Trophoblast cell (in vitro differentiated cells and primary cell): Measurements from ENCODE around the gene ARID3A.

Experiments used
- DNase-seq, 2 donors: peaks; one replicate each; pipeline ENCODE4 v3.0.0-alpha.2; 2016
- H2AFZ ChIP-seq: 2 replicates; pipeline ENCODE4 v1.6.1; 2013; ENCODE audit warnings: low read length, moderate library complexity, mild to moderate bottlenecking; ENCODE audit not compliant: insufficient read depth, poor library complexity
- H2AK5ac ChIP-seq: 2 replicates; pipeline ENCODE4 v1.6.1; 2013; ENCODE audit warnings: mild to moderate bottlenecking, low read length
- H2BK120ac ChIP-seq: 2 replicates; pipeline ENCODE4 v1.6.1; 2013; ENCODE audit warnings: low read length, mild to moderate bottlenecking, moderate library complexity; ENCODE audit not compliant: insufficient read depth, poor library complexity
- H2BK12ac ChIP-seq: 2 replicates; pipeline ENCODE4 v1.6.1; 2013; ENCODE audit warnings: mild to moderate bottlenecking, low read length, moderate library complexity
- H2BK5ac ChIP-seq: 2 replicates; pipeline ENCODE4 v1.6.1; 2013; ENCODE audit warnings: low read length, low read depth, moderate library complexity, mild to moderate bottlenecking; ENCODE audit not compliant: poor library complexity
- H3K14ac ChIP-seq: 2 replicates; pipeline ENCODE4 v1.6.1; 2013; ENCODE audit warnings: mild to moderate bottlenecking, low read length
- H3K18ac ChIP-seq: 2 replicates; pipeline ENCODE4 v1.6.1; 2013; ENCODE audit warnings: mild to moderate bottlenecking, low read length
- H3K23ac ChIP-seq: 2 replicates; pipeline ENCODE4 v1.6.1; 2013; ENCODE audit warnings: low read length
- H3K27ac ChIP-seq: 2 replicates; pipeline ENCODE4 v1.5.1; 2013; ENCODE audit warnings: low read depth, mild to moderate bottlenecking, inconsistent platforms, low read length, moderate library complexity
- H3K27me3 ChIP-seq: 2 replicates; pipeline ENCODE4 v1.6.1; 2013; ENCODE audit warnings: inconsistent platforms, mild to moderate bottlenecking, low read length, moderate library complexity; ENCODE audit not compliant: insufficient read depth
- H3K36me3 ChIP-seq, 2 experiments: 1 replicate in 1 of 2; 2 replicates in 1 of 2; pipeline ENCODE4 v1.6.1; 2013; ENCODE audit warnings: low read length in 2 of 2, mild to moderate bottlenecking in 2 of 2, moderate library complexity in 1 of 2; ENCODE audit not compliant: insufficient read depth in 2 of 2, control insufficient read depth in 1 of 2
- H3K4ac ChIP-seq: 2 replicates; pipeline ENCODE4 v1.6.1; 2013; ENCODE audit warnings: low read depth, mild to moderate bottlenecking, low read length, moderate library complexity
- H3K4me1 ChIP-seq, 2 experiments: 1 replicate in 1 of 2; 2 replicates in 1 of 2; pipeline ENCODE4 v1.6.1; 2013; ENCODE audit warnings: low read length in 2 of 2, mild to moderate bottlenecking in 2 of 2, moderate library complexity in 1 of 2; ENCODE audit not compliant: insufficient read depth in 2 of 2, control insufficient read depth in 1 of 2
- H3K4me2 ChIP-seq: 2 replicates; pipeline ENCODE4 v1.6.1; 2013; ENCODE audit warnings: inconsistent platforms, mild to moderate bottlenecking, low read length, moderate library complexity
- H3K4me3 ChIP-seq: 2 replicates; pipeline ENCODE4 v1.5.1; 2013; ENCODE audit warnings: mild to moderate bottlenecking, low read depth, low read length, inconsistent platforms
- H3K79me1 ChIP-seq: one replicate; pipeline ENCODE4 v1.6.1; 2013; ENCODE audit warnings: low read length
- H3K79me2 ChIP-seq: 2 replicates; pipeline ENCODE4 v1.6.1; 2013; ENCODE audit warnings: low read length, mild to moderate bottlenecking; ENCODE audit not compliant: control insufficient read depth, insufficient read depth, poor library complexity
- H3K9ac ChIP-seq: 2 replicates; pipeline ENCODE4 v1.6.1; 2013; ENCODE audit warnings: mild to moderate bottlenecking, low read length
- H3K9me3 ChIP-seq: 2 replicates; pipeline ENCODE4 v1.6.1; 2013; ENCODE audit warnings: low read depth, mild to moderate bottlenecking, control low read depth, inconsistent platforms, low read length; ENCODE audit not compliant: insufficient read depth
- H4K12ac ChIP-seq: 2 replicates; pipeline ENCODE4 v1.6.1; 2013; ENCODE audit warnings: low read depth, mild to moderate bottlenecking, low read length, moderate library complexity
- H4K8ac ChIP-seq: 2 replicates; pipeline ENCODE4 v1.6.1; 2013; ENCODE audit warnings: low read depth, mild to moderate bottlenecking, low read length, moderate library complexity
- H4K91ac ChIP-seq: one replicate; pipeline ENCODE4 v1.6.1; 2013; ENCODE audit warnings: low read depth, mild to moderate bottlenecking, low read length, moderate library complexity
- WGBS: extraction: QIAGEN DNeasy Blood & Tissue Kit; methylation state at CpG from one replicate; pipeline ENCODE4 v1.1.7; 2013; ENCODE audit warnings: missing lambda C conversion rate; ENCODE audit not compliant: insufficient read length, insufficient coverage; ENCODE audit errors: extremely low coverage; 5-methylcytosine and 5-hydroxymethylcytosine counted together

ARID3A gene

DNA sequence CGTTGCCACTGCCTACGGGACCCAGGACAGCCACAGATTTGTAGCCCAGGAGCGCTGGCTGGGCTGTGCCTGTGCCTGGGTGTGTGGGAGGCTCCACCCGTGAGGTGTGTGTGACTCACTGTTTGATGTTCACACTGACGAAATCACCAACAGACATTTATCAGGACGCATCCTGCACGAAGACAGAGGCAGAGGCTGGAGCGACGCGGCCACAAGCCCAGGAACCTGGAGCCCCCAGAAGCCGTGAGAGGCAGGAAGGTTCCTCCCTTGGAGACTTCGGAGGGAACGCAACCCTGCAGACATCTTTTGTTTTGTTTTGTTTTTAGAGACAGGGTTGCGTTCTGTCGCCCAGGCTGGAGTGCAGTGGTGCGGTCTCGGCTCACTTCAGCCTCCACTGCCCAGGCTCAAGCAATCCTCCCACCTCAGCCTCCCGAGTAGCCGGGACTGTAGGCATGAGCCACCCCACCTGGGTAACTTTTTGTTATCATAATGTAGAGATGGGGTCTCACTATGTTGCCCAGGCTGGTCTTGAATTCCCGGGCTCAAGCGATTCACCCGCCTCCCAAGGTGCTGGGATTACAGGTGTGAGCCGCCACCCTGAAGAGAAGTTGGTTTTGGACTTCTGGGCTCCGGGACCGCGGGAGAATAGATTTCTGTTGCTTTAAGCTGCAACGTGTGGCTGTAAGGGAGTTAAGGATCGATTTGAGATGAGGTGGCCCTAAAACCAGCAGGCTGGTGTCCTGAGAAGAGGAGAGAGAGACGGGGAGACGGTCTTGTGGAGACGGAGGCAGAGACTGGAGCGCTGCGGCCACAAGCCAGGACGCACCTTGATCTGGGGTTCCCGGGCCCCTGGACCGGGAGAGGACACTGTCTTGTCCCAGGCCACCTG, 33.4 kb downstream of the ARID3A start:
- WGBS = no CpG with 5 or more reads among the region's 36 CpGs
- Histone ChIP-seq H2AFZ (no peak overlapping the region), H2AK5ac (peak overlapping the region; percentile 3), H3K4me2 (no peak overlapping the region), H3K27me3 (no peaks in the 10 kb centered on the region), H3K18ac (peak overlapping the region; percentile 36), H4K91ac (peak overlapping the region; percentile 8), H2BK120ac (peak overlapping the region; percentile 39), H3K9me3 (no peaks in the 10 kb centered on the region), H2BK12ac (peak overlapping the region; percentile 21), H3K14ac (peak overlapping the region; percentile 11), H3K79me1 (peaks cover 47% of the 10 kb centered on the region), H3K27ac (peak overlapping the region; percentile 42), H3K4ac (peak overlapping the region; percentile 63), H3K36me3 (peaks cover 51 to 56% of the 10 kb centered on the region in 2 experiments), H3K9ac (no peak overlapping the region), H3K79me2 (peaks cover 37% of the 10 kb centered on the region), H3K4me3 (no peak overlapping the region), H3K23ac (no peak overlapping the region), H3K4me1 (peaks cover 55 to 57% of the 10 kb centered on the region in 2 experiments), H4K8ac (peak overlapping the region; percentile 10), H2BK5ac (peak overlapping the region; percentile 24), H4K12ac (peak overlapping the region; percentile 20)
- DNase-seq = peak; percentile 71 to 81

DNA sequence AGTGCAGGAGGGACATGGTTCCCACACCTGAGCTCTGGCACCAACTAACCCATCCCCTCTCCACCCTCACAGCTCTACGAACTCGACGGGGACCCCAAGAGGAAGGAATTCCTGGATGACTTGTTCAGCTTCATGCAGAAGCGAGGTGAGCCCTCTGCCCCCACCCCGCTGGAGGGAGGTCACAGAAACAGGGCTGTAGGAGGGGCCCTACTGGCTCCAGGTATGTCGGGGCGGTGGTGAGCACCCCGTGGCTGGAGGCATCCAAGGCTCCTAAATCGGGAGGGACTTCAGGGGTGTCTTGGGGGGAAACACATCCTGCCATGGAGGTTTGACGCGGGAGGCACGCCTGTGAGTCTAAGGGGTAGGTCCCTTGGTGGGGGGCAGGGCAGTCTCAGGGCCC, 34.2 kb downstream of the ARID3A start:
- no peak for DNase-seq
- no peak overlapping the region for H2AFZ ChIP-seq
- H3K4me1 ChIP-seq = peaks cover 46 to 49% of the 10 kb centered on the region in 2 experiments
- no peak overlapping the region for H3K4me3 ChIP-seq
- H2BK12ac ChIP-seq = no peak overlapping the region
- H3K23ac ChIP-seq = no peak overlapping the region
- no peak overlapping the region for H2BK120ac ChIP-seq
- no peak overlapping the region for H2AK5ac ChIP-seq
- no peak overlapping the region for H3K4me2 ChIP-seq
- H3K4ac ChIP-seq = peak overlapping the region; percentile 63
- peaks cover 57 to 61% of the 10 kb centered on the region in 2 experiments for H3K36me3 ChIP-seq
- peak overlapping the region; percentile 36 for H3K18ac ChIP-seq
- H3K14ac ChIP-seq = peak overlapping the region; percentile 1
- H3K79me2 ChIP-seq = peaks cover 29% of the 10 kb centered on the region
- no CpG with 5 or more reads among the region's 12 CpGs for WGBS
- H4K91ac ChIP-seq = peak overlapping the region; percentile 8
- H3K79me1 ChIP-seq = peaks cover 39% of the 10 kb centered on the region
- peak overlapping the region; percentile 2 for H4K8ac ChIP-seq
- peak overlapping the region; percentile 20 for H4K12ac ChIP-seq
- H2BK5ac ChIP-seq = peak overlapping the region; percentile 48
- H3K27ac ChIP-seq = peak overlapping the region; percentile 42
- no peaks in the 10 kb centered on the region for H3K9me3 ChIP-seq
- no peak overlapping the region for H3K9ac ChIP-seq
- no peaks in the 10 kb centered on the region for H3K27me3 ChIP-seq

- no peak overlapping the region for H3K9ac ChIP-seq
- DNase-seq = no peak
- no peaks in the 10 kb centered on the region for H3K27me3 ChIP-seq
- peaks cover 23% of the 10 kb centered on the region for H3K79me2 ChIP-seq
- WGBS = no CpG with 5 or more reads among the region's 8 CpGs
- no peaks in the 10 kb centered on the region for H3K9me3 ChIP-seq
- H3K23ac ChIP-seq = no peak overlapping the region
- peak overlapping the region; percentile 5 for H4K8ac ChIP-seq
- H3K79me1 ChIP-seq = peaks cover 33% of the 10 kb centered on the region
- H3K4ac ChIP-seq = peak overlapping the region; percentile 35
- H3K36me3 ChIP-seq = peaks cover 61 to 65% of the 10 kb centered on the region in 2 experiments
- peak overlapping the region; percentile 2 for H2BK5ac ChIP-seq
- peak overlapping the region; percentile 4 for H2BK120ac ChIP-seq
- H3K4me1 ChIP-seq = peaks cover 41 to 44% of the 10 kb centered on the region in 2 experiments
- H3K14ac ChIP-seq = peak overlapping the region; percentile 6
- no peak overlapping the region for H4K12ac ChIP-seq
- H3K27ac ChIP-seq = peak overlapping the region; percentile 29
- peak overlapping the region; percentile 10 for H2BK12ac ChIP-seq
- peak overlapping the region; percentile 36 for H3K18ac ChIP-seq
- H2AFZ ChIP-seq = no peak overlapping the region
- no peak overlapping the region for H3K4me3 ChIP-seq
- H4K91ac ChIP-seq = peak overlapping the region; percentile 1
- no peak overlapping the region for H2AK5ac ChIP-seq
- no peak overlapping the region for H3K4me2 ChIP-seq
Measured at GRCh38 chr19:960601-960938, 34.7 kb downstream of the ARID3A start.

GRCh38 chr19:961866-962620, 36.2 kb downstream of the ARID3A start:
- peaks cover 35% of the 10 kb centered on the region in 2 experiments for H3K4me1 ChIP-seq

More at GRCh38 chr19:961866-962620, 36.2 kb downstream of the ARID3A start:
- no peak for DNase-seq
- H2AFZ ChIP-seq = no peak overlapping the region
- no peak overlapping the region for H3K4me3 ChIP-seq
- H3K4me2 ChIP-seq = no peak overlapping the region
- peaks cover 17% of the 10 kb centered on the region for H3K79me2 ChIP-seq
- H3K27ac ChIP-seq = peak overlapping the region; percentile 2
- no peak overlapping the region for H3K14ac ChIP-seq
- H2BK5ac ChIP-seq = no peak overlapping the region
- H2BK12ac ChIP-seq = no peak overlapping the region
- H3K36me3 ChIP-seq = peaks cover 73 to 79% of the 10 kb centered on the region in 2 experiments
- H3K4ac ChIP-seq = peak overlapping the region; percentile 14
- peaks cover 4% of the 10 kb centered on the region for H3K9me3 ChIP-seq
- H2BK120ac ChIP-seq = no peak overlapping the region
- no peak overlapping the region for H4K91ac ChIP-seq
- H3K18ac ChIP-seq = no peak overlapping the region
- H3K27me3 ChIP-seq = no peaks in the 10 kb centered on the region
- WGBS = no CpG with 5 or more reads among the region's 14 CpGs
- H3K23ac ChIP-seq = no peak overlapping the region
- H2AK5ac ChIP-seq = no peak overlapping the region
- H3K79me1 ChIP-seq = peaks cover 23% of the 10 kb centered on the region
- no peak overlapping the region for H4K8ac ChIP-seq
- H3K9ac ChIP-seq = no peak overlapping the region
- no peak overlapping the region for H4K12ac ChIP-seq
